Activated CD4-positive, alpha-beta T cell treated with anti-CD3 and anti-CD28 coated beads for 36 hours (primary cell): ENCODE measurements around the gene RUNX3. TPM values are rescaled to one million over a fixed set of nuclear protein-coding genes. Genes with fewer than 3 reads are reported as not detected.

Source experiments
- ATAC-seq: fragments of 200-7000 bp; cut with Tn5 transposase; one replicate; pipeline ENCODE4 v1.10.0; 2021; ENCODE audit warnings: mild to moderate bottlenecking, moderate library complexity
- CTCF ChIA-PET: fragments of 350-600 bp; sonication (Branson Sonifier 250); formaldehyde crosslinking; loops from one replicate; lab custom pipeline; 2021; ENCODE audit warnings: antibody characterized with exemption; lab: Charles Lee
- POLR2A ChIA-PET: fragments of 350-600 bp; sonication (Branson Sonifier 250); formaldehyde crosslinking; loops from one replicate; lab custom pipeline; 2021; ENCODE audit warnings: antibody characterized with exemption, inconsistent platforms; lab: Charles Lee
- DNase-seq: peaks from one replicate; pipeline ENCODE4 v3.0.0-alpha.2; 2020
- H3K27ac Mint-ChIP-seq: one replicate; pipeline ENCODE4 v1.8.0; 2021; ENCODE audit warnings: mixed read lengths
- H3K27me3 Mint-ChIP-seq: one replicate; pipeline ENCODE4 v1.8.0; 2021; ENCODE audit warnings: mixed read lengths
- H3K36me3 Mint-ChIP-seq: one replicate; pipeline ENCODE4 v1.8.0; 2021; ENCODE audit warnings: low read depth, mixed read lengths
- H3K4me1 Mint-ChIP-seq: one replicate; pipeline ENCODE4 v1.8.0; 2021; ENCODE audit warnings: mixed read lengths
- H3K4me3 Mint-ChIP-seq: one replicate; pipeline ENCODE4 v1.8.0; 2021; ENCODE audit warnings: mild to moderate bottlenecking, moderate library complexity, mixed read lengths
- H3K9me3 Mint-ChIP-seq: one replicate; pipeline ENCODE4 v1.8.0; 2021; ENCODE audit warnings: low read depth, mixed read lengths
- intact Hi-C, 2 experiments: fragments of 100-400 bp; cut with DNase I in 1 of 2; cut with micrococcal nuclease in 1 of 2; formaldehyde crosslinking; loops; one replicate each; pipeline versions ENCODE4 v1.14.2 to v1.15.1; 2022 to 2024; cut with DNase I, micrococcal nuclease
- total RNA-seq, 2 experiments: library from RNA; stranded (reverse); gene quantifications; one replicate each; pipeline ENCODE4 v1.2.3, GENCODE V29; 2021

RUNX3 gene
- total RNA-seq, 2 experiments from 2014 or later, result 156 to 167 TPM

DNA sequence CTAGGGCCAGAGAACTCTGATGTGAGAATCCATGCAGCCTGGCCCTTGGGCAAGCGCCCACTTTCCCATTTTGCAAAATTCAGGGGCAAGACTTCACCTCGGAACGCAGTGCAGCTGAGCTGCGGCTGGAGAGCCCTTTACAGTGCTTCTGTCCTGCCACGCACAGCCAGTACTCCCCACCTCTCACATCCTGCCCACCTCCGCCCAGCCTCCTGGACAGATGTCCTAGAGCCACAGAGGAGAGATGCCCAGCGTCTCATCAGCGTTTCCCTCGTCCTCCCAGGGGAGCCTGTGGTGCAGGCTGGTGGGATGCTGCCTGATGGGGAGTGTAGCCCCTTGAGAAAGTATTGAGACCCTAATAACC, 29.6 kb downstream of the RUNX3 start:
- intact Hi-C loops, result no loop called here
- ATAC-seq, result peak; percentile 1
- ChIA-PET CTCF (no interaction called here), POLR2A (interaction anchor here (0.7 kb wide), 1 partner anchor 1158 kb away, joined by 4 read pairs; no protein-coding TSS in a partner anchor)
- H3K27me3 Mint-ChIP-seq, result no peaks in the 10 kb centered on the region
- peaks cover 17% of the 10 kb centered on the region for H3K4me1 Mint-ChIP-seq
- peak overlapping the region; percentile 76 for H3K27ac Mint-ChIP-seq
- H3K9me3 Mint-ChIP-seq, result no peaks in the 10 kb centered on the region
- H3K36me3 Mint-ChIP-seq, result peaks cover 44% of the 10 kb centered on the region
- peak overlapping the region; percentile 11 for H3K4me3 Mint-ChIP-seq
- peak; percentile 36 for DNase-seq

DNA sequence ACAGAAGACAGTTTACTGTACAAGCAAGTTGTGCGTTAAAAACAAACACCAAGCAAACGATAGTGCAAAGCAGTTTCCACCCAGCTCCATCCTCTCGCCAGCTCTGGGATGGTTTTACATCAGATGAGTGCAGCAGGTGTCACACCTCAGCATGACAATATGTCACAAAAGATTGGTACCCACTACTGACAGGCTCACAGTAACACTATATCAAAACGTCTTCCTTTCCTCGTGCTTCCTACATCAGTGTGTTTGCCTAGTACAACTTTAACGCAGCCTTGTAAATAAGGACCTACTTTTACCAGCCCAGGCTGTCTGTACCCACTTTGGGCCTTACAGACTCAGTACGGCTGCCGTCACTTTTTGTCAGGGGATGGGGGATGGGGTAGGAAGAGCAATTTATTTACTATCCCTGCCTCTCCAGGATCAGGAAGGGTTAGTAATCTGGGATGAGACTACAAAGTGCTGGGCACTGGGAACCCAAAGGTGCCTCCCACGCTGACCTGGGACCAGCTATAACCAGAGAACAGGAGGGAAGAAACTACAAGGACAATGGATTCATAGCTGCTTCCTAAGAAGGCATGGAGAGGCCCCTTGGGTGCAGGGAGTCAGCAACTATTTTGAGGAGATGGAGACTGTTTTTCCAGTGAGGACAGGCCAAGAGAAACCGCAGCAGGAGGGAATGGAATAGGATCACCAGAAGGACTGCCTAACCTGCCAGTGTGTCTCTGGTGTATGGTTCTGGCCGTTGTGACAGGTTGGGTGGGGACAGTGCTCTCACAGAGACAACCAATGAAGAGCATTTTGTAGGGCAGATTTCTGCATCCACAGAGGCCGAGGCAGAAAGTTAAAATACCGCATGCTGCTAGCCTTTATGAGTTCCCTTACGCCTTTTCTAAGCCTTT, 30.2 kb downstream of the RUNX3 start:
- no peaks in the 10 kb centered on the region for H3K27me3 Mint-ChIP-seq
- H3K36me3 Mint-ChIP-seq, result peaks cover 40% of the 10 kb centered on the region
- H3K4me1 Mint-ChIP-seq, result peaks cover 17% of the 10 kb centered on the region
- DNase-seq, result peak; percentile 45
- ChIA-PET CTCF (interaction anchor here (0.6 to 1.5 kb wide), 3 partner anchors 11 to 52 kb away, joined by 4 read pairs; no protein-coding TSS in a partner anchor), POLR2A (interaction anchor here (0.7 kb wide), 1 partner anchor 155 kb away, joined by 3 read pairs; no protein-coding TSS in a partner anchor)
- intact Hi-C loops, result loop anchor here in 1 of 2 experiments (2.0 kb wide), 1 partner anchor 51 kb away; no protein-coding TSS in a partner anchor
- peak overlapping the region; percentile 76 for H3K27ac Mint-ChIP-seq
- H3K9me3 Mint-ChIP-seq, result no peaks in the 10 kb centered on the region
- H3K4me3 Mint-ChIP-seq, result peak overlapping the region; percentile 11
- ATAC-seq, result peak; percentile 14

DNA sequence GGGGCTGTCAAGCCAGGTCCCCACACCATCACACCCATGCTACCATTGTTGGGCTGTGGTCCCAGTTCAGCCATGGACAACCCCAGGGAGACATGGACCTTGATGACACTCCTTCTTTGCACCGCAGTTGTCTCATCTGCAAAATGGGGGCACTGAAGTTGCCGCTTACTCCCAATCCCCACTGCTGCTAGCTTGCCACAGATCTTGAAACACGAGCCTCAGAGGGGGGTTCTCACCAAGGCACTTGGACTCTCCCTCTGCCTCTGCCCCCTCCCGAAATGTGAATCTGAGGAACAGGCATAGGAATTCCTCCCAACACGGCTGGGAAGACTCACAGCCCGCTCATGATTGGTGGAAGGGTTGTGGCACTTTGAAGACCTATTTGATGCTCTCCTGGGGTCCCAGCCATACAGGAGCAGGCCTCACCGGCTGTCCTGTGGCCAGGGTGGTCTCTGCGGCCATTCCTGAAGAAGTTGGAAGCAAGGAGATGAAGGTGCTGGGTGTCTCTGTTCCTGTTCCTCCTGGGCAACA, 31.1 kb downstream of the RUNX3 start:
- peak; percentile 54 for DNase-seq

DNA sequence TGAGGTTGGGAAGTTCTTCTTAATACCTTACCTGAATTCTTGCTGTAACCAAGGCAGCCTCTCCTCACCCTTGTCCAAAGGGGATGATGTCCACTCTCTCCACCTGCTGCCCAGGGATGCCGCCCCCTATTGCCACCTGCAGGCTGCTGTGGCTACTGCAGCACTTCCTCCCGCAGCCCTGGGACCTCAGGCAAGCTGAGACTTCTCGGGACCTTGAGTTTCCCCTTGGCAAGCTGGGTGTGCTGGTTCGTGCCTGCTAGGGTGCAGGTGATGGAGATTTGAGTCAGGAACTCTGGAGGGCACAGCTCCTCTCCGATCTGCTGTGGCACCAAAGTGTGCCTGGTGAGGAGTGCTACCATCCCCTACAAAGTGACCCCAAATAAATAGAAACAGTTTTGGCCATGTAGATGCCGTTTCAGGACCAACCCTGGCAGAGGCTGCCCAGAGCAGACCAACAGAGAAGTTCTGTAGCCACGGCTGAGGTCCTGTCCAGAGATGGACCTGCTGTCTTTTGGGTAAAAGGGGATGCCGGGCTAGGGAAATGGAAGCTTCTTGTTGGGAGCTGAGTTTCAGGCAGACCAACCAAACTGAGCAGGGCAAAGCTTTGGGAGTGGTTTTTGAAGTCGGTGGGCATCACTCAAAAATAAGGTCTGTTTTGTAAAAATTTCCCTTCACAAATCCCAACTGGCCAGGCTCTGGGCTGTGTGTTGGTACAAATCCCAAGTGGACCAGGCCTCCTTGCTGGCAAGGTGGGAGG, 31.7 kb downstream of the RUNX3 start:
- ChIA-PET POLR2A (interaction anchor here (0.6 kb wide), 1 partner anchor 1259 kb away, joined by 4 read pairs; no protein-coding TSS in a partner anchor), CTCF (interaction anchor here (0.6 to 1.8 kb wide), 15 partner anchors 9 to 452 kb away, joined by 3 to 8 read pairs (median 4); no protein-coding TSS in a partner anchor)
- H3K4me3 Mint-ChIP-seq, result peak overlapping the region; percentile 43
- DNase-seq (peak; percentile 79), ATAC-seq (peak; percentile 45)
- intact Hi-C loops, result loop anchor here (1.0 to 2.0 kb wide), 2 partner anchors 50 kb away; no protein-coding TSS in a partner anchor
- H3K27ac Mint-ChIP-seq, result no peak overlapping the region
- no peaks in the 10 kb centered on the region for H3K9me3 Mint-ChIP-seq
- peaks cover 28% of the 10 kb centered on the region for H3K36me3 Mint-ChIP-seq
- peaks cover 17% of the 10 kb centered on the region for H3K4me1 Mint-ChIP-seq
- H3K27me3 Mint-ChIP-seq, result no peaks in the 10 kb centered on the region

More for the DNA sequence above, 31.1 kb downstream of the RUNX3 start:
- POLR2A ChIA-PET, result no interaction called here
- H3K9me3 Mint-ChIP-seq, result no peaks in the 10 kb centered on the region
- peaks cover 17% of the 10 kb centered on the region for H3K4me1 Mint-ChIP-seq
- peaks cover 33% of the 10 kb centered on the region for H3K36me3 Mint-ChIP-seq
- peak; percentile 11 for ATAC-seq
- H3K27ac Mint-ChIP-seq, result peak overlapping the region; percentile 6
- H3K4me3 Mint-ChIP-seq, result peak overlapping the region; percentile 11
- intact Hi-C loops, result loop anchor here (1.0 to 2.0 kb wide), 2 partner anchors 50 to 51 kb away; no protein-coding TSS in a partner anchor
- H3K27me3 Mint-ChIP-seq, result no peaks in the 10 kb centered on the region
- CTCF ChIA-PET, result interaction anchor here (0.7 to 1.8 kb wide), 8 partner anchors 10 to 239 kb away, joined by 3 to 8 read pairs (median 4); no protein-coding TSS in a partner anchor

DNA sequence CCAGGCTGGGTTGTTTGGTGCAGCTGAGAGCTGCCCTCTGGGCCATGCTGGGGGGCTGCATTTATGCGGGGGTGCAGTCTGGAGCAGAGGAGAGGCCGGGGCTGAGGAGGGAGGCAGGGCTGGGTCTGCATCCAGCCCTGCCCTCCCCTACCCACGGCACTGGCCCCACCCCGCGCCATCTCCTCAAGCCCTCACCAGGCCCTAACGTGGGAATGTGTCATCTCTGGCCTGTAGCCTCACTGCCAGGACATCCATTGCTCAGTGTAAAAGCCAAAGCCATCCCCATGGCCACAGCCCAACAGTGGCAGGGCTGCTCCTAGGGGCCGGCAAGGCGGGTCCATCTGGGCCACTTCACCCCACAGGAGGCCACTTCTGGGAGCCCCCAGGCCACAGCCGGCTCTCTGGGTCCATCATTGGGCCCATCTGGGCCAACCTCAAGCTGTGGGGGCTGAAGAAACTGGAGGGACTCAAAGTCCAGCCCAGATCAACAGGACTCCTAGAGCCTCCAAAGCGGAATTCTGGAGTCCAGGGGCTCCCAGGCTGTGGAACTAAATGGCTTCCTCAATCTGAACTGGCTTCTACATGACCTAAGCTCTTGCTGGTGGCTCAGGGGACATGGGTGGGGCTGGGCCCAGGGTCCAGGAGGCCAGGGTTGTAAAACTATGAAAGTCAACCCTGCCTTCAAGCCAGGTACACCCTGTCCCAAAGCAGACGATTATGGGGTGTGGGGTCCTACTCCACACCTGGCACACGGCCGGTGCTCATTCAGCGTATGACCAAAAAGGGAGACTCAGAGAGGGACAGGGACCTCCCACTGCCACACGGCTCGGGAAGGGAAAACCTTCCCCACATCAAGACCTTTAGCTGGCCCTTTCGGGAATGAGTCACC, 32.6 kb downstream of the RUNX3 start:
- ATAC-seq (no peak), DNase-seq (peak; percentile 20)
- peaks cover 17% of the 10 kb centered on the region for H3K4me1 Mint-ChIP-seq
- no peak overlapping the region for H3K27ac Mint-ChIP-seq
- H3K27me3 Mint-ChIP-seq, result no peaks in the 10 kb centered on the region
- intact Hi-C loops, result loop anchor here (1.0 to 2.0 kb wide), 2 partner anchors 49 kb away; no protein-coding TSS in a partner anchor
- peaks cover 7% of the 10 kb centered on the region for H3K9me3 Mint-ChIP-seq
- ChIA-PET CTCF (interaction anchor here (0.6 to 1.8 kb wide), 9 partner anchors 10 to 806 kb away, joined by 3 to 8 read pairs (median 3); no protein-coding TSS in a partner anchor), POLR2A (interaction anchor here (0.6 kb wide), 1 partner anchor 1260 kb away, joined by 4 read pairs; no protein-coding TSS in a partner anchor)
- no peak overlapping the region for H3K4me3 Mint-ChIP-seq
- peaks cover 25% of the 10 kb centered on the region for H3K36me3 Mint-ChIP-seq

DNA sequence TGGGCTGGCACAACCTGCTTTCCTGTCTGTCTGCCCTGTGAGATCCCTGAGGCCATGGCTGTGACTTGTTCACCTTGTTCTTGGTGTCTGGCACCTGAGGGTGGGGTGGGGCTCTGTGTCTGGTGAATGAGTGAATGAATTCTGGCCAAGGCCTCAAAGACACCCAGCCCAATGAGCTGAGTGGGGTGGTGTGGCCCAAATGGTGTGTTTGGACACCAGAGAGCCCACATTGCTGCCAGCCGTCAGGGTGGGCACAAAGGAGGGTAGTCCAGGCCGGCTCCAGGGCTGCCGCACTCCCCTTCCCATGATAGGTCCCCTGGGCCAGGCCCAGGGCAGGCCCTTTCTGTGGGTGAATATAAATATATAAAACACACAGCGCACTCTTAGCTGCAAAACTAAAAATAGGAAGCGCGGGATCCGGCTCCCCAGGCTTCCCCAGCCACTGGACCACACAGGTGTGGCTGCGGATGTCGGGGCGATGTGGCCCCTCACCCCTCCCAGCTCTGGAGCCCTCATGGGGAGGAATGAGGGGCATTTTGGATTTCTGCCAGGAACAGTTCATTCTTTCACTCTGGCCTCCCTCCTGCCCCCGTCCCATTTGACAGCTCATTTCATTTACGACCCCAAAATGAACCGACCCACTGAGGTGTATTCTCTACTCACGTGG, 33.3 kb downstream of the RUNX3 start:
- peaks cover 20% of the 10 kb centered on the region for H3K36me3 Mint-ChIP-seq
- ATAC-seq, result no peak
- intact Hi-C loops, result no loop called here
- no peak overlapping the region for H3K4me3 Mint-ChIP-seq
- POLR2A ChIA-PET, result no interaction called here
- CTCF ChIA-PET, result interaction anchor here (0.6 kb wide), 2 partner anchors 84 to 805 kb away, joined by 3 read pairs; no protein-coding TSS in a partner anchor
- no peak overlapping the region for H3K27ac Mint-ChIP-seq
- DNase-seq, result peak; percentile 14
- H3K9me3 Mint-ChIP-seq, result peaks cover 9% of the 10 kb centered on the region
- H3K27me3 Mint-ChIP-seq, result no peaks in the 10 kb centered on the region
- H3K4me1 Mint-ChIP-seq, result peaks cover 17% of the 10 kb centered on the region

DNA sequence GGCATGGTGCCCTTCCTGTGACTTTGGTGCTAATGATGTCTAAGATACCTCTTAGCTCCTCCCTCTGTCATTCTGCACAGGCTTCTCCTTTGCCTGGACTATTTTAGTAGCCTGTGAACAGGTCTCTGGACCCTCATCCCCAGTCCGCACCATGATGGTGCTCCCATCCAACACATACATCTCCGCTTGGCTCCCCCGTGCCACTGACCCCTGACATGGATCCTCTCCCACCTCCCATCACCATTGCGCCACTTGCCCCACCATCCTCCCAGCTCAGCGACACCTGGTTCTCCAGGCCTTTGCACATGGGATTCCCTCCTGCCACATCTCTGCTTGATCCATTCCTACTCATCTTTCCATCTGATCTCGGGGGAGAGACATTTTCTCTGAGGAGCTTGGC, 33.9 kb downstream of the RUNX3 start:
- Mint-ChIP-seq H3K36me3 (peaks cover 15% of the 10 kb centered on the region), H3K4me1 (peaks cover 13% of the 10 kb centered on the region), H3K4me3 (no peak overlapping the region), H3K27ac (no peak overlapping the region), H3K27me3 (no peaks in the 10 kb centered on the region), H3K9me3 (peaks cover 9% of the 10 kb centered on the region)
- ChIA-PET CTCF (no interaction called here), POLR2A (no interaction called here)
- intact Hi-C loops, result no loop called here
- ATAC-seq (no peak), DNase-seq (no peak)

DNA sequence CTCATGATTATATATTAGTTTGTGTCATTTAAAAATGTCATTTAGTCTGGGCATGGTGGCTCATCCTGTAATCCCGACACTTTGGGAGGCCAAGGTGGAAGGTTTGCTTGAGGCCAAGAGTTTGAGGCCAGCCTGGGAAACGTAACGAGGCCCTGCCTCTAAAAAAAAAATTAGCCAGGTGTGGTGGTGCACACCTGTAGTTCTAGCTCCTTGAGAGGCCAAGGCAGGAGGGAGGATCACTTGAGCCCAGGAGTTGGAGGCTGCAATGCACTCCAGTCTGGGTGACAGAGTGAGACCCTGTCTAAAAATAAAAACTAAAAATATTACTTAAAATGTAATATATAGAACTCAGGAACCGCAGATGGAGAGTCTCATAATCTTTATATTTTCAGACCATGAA, 34.6 kb downstream of the RUNX3 start:
- no peak for ATAC-seq
- POLR2A ChIA-PET, result no interaction called here
- H3K9me3 Mint-ChIP-seq, result peaks cover 9% of the 10 kb centered on the region
- no peak for DNase-seq
- no peaks in the 10 kb centered on the region for H3K27me3 Mint-ChIP-seq
- CTCF ChIA-PET, result no interaction called here
- H3K4me1 Mint-ChIP-seq, result peaks cover 12% of the 10 kb centered on the region
- no peak overlapping the region for H3K27ac Mint-ChIP-seq
- no peak overlapping the region for H3K4me3 Mint-ChIP-seq
- intact Hi-C loops, result no loop called here
- peaks cover 12% of the 10 kb centered on the region for H3K36me3 Mint-ChIP-seq

DNA sequence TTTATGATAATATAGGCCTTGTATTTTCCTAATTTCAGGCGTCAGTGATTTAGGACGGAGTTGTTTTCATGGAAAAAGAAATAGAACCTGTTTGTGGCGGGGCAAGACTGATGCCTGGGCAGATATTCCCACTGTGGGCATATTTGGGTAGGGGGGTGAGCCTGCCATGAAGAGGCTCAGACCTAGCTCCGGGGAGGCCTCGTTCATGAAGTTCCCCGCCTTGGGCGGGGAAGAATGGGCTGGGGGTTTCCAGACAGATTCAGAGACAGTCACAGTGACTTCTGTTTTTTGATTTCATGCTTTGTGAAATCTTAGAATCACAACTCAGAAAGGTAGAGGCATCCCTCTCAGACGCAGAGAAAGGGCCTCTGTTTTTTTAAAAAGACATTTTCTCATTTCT, 36.1 kb downstream of the RUNX3 start:
- POLR2A ChIA-PET, result interaction anchor here (0.6 kb wide), 1 partner anchor 9 kb away, joined by 3 read pairs; no protein-coding TSS in a partner anchor
- no peak overlapping the region for H3K4me3 Mint-ChIP-seq
- H3K4me1 Mint-ChIP-seq, result peaks cover 4% of the 10 kb centered on the region
- no peak overlapping the region for H3K27ac Mint-ChIP-seq
- CTCF ChIA-PET, result no interaction called here
- H3K27me3 Mint-ChIP-seq, result no peaks in the 10 kb centered on the region
- intact Hi-C loops, result no loop called here
- ATAC-seq (no peak), DNase-seq (no peak)
- H3K36me3 Mint-ChIP-seq, result peaks cover 5% of the 10 kb centered on the region
- H3K9me3 Mint-ChIP-seq, result peaks cover 9% of the 10 kb centered on the region

DNA sequence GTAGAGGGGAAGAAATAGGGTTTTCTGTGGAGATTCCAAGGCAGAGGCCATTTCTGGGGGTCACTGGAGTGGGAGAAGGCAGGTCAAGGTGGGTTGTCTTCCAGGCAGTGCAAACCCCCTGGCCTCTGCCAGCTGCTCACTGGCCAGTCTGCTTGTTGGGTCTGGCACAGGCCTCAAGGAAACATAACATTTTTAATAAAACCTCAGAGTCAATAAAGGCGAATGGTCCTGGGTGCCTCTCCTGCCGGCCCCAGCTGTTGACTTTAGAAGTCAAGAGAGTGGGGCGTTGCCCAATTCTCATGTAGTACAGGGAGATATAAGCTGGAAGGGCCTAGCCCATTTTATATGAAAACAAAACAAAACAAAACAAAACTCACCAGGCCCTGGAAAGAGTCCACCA, 36.6 kb downstream of the RUNX3 start:
- Mint-ChIP-seq H3K27ac (no peak overlapping the region), H3K36me3 (peaks cover 5% of the 10 kb centered on the region), H3K4me1 (peaks cover 4% of the 10 kb centered on the region), H3K4me3 (no peak overlapping the region), H3K27me3 (no peaks in the 10 kb centered on the region), H3K9me3 (peaks cover 9% of the 10 kb centered on the region)
- DNase-seq (no peak), ATAC-seq (no peak)
- ChIA-PET CTCF (no interaction called here), POLR2A (no interaction called here)
- intact Hi-C loops, result no loop called here
